Spleen (tissue), 7 donors: Measurements from ENCODE around the gene ERBB4.

ENCODE experiments used
- POLR2A ChIP-seq, 3 donors: fragments of 450-650 bp; IDR thresholded peaks; one replicate each; pipeline ENCODE4 v1.5.1; 2017; ENCODE audit warnings: antibody characterized with exemption in 3 of 3, mild to moderate bottlenecking in 1 of 3
- POLR2AphosphoS5 ChIP-seq, 3 donors: sonication (generic); formaldehyde crosslinking; IDR thresholded peaks; one replicate each; pipeline ENCODE4 v1.5.1; 2017; ENCODE audit warnings: antibody characterized with exemption in 3 of 3
- TF ChIP-seq, protein P1 (sequence below), 11 experiments: fragments of 200-600 bp in 7 of 11; fragments of 450-650 bp in 4 of 11; sonication (generic) in 4 of 11; IDR thresholded peaks in 8 of 11; conservative IDR thresholded peaks in 3 of 11; 1 replicate in 7 of 11; 2 replicates in 4 of 11; pipeline versions ENCODE4 v1.4.0 to v1.8.0; 2016 to 2021; ENCODE audit warnings: antibody characterized with exemption in 11 of 11, inconsistent platforms in 4 of 11, mild to moderate bottlenecking in 1 of 11
- donor health status: DM: no; HTN: no; CAD: no; lungs with moderate emphysema.
- donor health status: DM: no; HTN: no; CAD: no.
- donor health status: DM: no; HTN: no; CAD: no.

DNA sequence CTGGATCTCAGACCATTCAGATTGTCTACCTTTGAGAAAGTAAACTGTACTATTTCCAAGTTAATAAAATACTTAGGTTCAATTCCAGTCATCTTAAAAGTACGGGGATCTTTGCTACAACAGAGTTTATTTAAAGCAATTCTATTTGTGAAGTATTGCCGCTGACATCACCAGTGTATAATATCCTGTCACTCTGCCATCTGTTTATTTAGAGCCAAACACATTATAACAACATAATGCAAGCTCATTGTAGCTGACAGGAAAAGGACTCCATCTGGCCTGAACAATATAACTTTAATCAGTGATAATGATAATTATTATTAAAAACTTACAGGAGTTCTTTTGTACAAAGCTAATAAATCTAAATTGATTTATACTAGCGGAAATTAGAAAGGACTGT, 786.8 kb downstream of the ERBB4 start:
- TF ChIP-seq, protein P1, sequence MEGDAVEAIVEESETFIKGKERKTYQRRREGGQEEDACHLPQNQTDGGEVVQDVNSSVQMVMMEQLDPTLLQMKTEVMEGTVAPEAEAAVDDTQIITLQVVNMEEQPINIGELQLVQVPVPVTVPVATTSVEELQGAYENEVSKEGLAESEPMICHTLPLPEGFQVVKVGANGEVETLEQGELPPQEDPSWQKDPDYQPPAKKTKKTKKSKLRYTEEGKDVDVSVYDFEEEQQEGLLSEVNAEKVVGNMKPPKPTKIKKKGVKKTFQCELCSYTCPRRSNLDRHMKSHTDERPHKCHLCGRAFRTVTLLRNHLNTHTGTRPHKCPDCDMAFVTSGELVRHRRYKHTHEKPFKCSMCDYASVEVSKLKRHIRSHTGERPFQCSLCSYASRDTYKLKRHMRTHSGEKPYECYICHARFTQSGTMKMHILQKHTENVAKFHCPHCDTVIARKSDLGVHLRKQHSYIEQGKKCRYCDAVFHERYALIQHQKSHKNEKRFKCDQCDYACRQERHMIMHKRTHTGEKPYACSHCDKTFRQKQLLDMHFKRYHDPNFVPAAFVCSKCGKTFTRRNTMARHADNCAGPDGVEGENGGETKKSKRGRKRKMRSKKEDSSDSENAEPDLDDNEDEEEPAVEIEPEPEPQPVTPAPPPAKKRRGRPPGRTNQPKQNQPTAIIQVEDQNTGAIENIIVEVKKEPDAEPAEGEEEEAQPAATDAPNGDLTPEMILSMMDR (IDR thresholded peaks at IDR 0.05 in 8 of 11, conservative IDR thresholded peaks at IDR 0.05 in 3 of 11) = no peak
- no peak for TF ChIP-seq POLR2A (IDR thresholded peaks at IDR 0.05)
- no peak for TF ChIP-seq POLR2AphosphoS5 (IDR thresholded peaks at IDR 0.05)
